ENCODE measurements around the gene TBRG4.
"Not testable (repeated sequence)": the region's sequence is repeated elsewhere in the genome, so short reads cannot be mapped to it uniquely, and the experiment has no call there.

The TBRG4 gene

DNA sequence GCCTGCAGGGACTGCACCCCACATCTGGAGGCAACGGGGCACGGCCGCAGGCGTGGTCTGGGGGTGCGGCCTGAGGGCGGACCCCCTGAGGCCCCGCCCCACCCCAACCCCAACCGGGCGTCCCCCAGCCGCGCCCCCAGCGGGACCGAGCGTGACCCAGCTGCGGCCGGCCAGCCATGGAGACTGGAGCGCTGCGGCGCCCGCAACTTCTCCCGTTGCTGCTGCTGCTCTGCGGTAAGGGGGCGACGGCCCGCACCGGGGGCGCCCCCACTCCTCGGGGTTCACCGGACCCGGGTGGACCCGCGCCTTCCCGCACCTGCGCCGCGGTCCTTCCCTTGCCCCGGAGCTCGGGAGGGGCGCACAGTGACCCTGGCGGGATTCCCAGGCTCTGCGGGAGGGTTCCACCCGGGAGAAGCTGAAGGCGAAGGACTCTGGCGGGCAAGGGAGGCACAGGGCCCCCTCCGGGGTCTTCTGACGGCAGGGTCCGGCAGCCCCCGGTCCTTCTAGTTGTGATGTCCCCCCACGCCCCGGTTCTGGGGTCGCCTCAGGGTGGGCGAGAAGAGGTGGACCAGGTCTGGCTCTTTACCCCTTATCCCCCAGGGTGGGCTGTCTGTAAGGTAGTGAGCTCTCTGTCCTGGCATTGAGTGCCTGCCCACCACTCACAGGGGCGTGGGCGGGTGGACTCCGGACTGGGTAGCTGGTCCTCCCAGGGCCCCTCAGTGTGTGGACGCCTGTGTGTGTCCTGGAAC is 46.3 kb upstream of the TBRG4 start, which contains the start of gene RAMP3:
TSS of gene RAMP3 (plus strand) at position 139 of the 749 bp plus-strand sequence. CDS start at position 177, 38 bp downstream.
- no peak within 1 kb of the TSS for H3K4me3 ChIP-seq (ENCODE audit: low read depth, low read length)
- H3K27ac ChIP-seq: no peak within 1 kb of the TSS
- H3K36me3 ChIP-seq (replicated peaks): no peaks in the 10 kb centered on the region
- in situ Hi-C loops (cut with HindIII; ENCODE audit: low pct_ligation_motif_present, low sequenced_read_pairs): no loop called here
- H3K27me3 ChIP-seq (replicated peaks): peaks cover 22% of the 10 kb centered on the region
- TF ChIP-seq, protein P1, sequence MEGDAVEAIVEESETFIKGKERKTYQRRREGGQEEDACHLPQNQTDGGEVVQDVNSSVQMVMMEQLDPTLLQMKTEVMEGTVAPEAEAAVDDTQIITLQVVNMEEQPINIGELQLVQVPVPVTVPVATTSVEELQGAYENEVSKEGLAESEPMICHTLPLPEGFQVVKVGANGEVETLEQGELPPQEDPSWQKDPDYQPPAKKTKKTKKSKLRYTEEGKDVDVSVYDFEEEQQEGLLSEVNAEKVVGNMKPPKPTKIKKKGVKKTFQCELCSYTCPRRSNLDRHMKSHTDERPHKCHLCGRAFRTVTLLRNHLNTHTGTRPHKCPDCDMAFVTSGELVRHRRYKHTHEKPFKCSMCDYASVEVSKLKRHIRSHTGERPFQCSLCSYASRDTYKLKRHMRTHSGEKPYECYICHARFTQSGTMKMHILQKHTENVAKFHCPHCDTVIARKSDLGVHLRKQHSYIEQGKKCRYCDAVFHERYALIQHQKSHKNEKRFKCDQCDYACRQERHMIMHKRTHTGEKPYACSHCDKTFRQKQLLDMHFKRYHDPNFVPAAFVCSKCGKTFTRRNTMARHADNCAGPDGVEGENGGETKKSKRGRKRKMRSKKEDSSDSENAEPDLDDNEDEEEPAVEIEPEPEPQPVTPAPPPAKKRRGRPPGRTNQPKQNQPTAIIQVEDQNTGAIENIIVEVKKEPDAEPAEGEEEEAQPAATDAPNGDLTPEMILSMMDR (IDR thresholded peaks at IDR 0.05; ENCODE audit: low read depth, low read length, missing control alignments): no peak
- DNase-seq: no peak

DNA sequence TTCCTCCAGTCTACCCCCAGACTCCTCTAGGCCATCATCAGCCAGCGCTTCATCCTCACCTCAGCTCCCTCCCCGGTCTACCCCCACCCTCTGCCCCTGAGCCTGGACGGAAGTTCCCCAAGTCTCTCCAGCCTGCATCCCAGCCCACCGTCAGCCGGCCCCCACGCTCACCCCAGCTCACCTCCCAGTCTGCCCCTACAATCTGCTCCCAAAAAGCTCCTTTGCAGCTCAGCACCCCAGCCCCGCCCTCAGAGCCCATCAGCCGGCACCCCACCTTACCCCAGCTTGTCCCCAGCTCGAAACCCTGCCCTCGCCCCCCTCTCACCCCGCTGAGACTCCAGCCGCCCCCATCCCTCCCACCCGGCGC is 45.8 kb upstream of the TBRG4 start:
- in situ Hi-C loops (cut with HindIII; ENCODE audit: low pct_ligation_motif_present, low sequenced_read_pairs): no loop called here
- Histone ChIP-seq H3K36me3 (replicated peaks) (no peaks in the 10 kb centered on the region), H3K4me3 (ENCODE audit: low read depth, low read length) (no peak overlapping the region), H3K27ac (no peak overlapping the region), H3K27me3 (replicated peaks) (peaks cover 22% of the 10 kb centered on the region)
- DNase-seq: no peak
- TF ChIP-seq, protein P1 (IDR thresholded peaks at IDR 0.05; ENCODE audit: low read depth, low read length, missing control alignments): no peak

DNA sequence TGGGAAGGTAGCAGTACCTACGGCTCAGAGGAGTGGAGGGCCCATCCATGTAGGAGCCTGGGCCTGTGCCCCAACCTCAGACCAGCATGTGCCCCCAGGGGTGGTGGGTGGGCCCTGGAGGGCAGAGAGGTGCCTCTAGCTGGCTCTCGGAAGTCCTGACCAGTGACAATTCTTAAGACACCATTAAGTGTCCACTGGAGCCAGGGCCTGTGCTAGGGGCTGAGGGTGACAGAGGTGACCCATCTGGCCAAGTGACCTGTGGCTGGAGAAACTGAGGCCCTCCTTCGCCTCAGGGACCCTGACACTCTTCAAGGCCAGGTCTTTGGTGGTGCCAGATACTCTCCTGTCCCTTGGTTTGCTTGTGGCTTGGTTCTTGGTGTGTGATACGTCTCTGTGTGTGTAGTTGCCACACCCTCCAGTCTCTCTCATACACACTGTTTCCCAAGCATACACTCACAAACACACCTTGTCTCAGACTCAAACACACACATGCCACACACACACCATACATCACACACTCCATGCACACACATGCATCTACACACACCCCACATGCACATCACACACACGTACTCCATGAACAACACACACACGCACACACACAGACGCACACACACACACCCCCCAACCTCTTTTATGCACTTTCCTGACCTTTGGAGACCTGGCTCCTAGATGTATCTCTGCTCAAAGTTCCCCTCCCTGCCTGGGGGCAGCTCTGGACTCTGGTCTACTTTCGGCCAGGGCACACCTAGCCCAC is 45.2 kb upstream of the TBRG4 start:
- DNase-seq: no peak
- Histone ChIP-seq H3K4me3 (ENCODE audit: low read depth, low read length) (no peak overlapping the region), H3K27me3 (replicated peaks) (peaks cover 22% of the 10 kb centered on the region), H3K27ac (no peak overlapping the region), H3K36me3 (replicated peaks) (no peaks in the 10 kb centered on the region)
- TF ChIP-seq, protein P1 (IDR thresholded peaks at IDR 0.05; ENCODE audit: low read depth, low read length, missing control alignments): no peak
- in situ Hi-C loops (cut with HindIII; ENCODE audit: low pct_ligation_motif_present, low sequenced_read_pairs): no loop called here

DNA sequence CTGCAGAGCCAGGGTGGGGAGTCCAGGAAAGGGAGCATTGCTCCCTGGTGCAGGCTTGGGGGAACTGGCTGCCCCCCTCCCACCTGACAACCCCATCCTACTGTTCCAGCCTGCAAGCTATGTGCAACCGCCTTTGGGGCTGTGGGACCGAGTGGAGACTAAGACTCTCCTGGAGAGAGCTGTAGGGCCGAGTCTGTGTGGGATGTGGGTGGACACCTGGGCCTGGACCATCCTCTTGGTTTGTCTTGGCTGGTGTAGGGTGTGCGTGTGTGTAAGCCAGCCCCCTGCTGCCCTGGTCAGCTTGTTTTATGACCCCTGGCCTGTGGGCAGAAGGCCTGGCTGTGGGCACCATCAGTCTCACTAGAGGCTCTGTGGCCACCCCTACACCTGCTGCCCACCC is 44.4 kb upstream of the TBRG4 start:
- in situ Hi-C loops (cut with HindIII; ENCODE audit: low pct_ligation_motif_present, low sequenced_read_pairs): no loop called here
- TF ChIP-seq, protein P1 (IDR thresholded peaks at IDR 0.05; ENCODE audit: low read depth, low read length, missing control alignments): no peak
- no peaks in the 10 kb centered on the region for H3K36me3 ChIP-seq (replicated peaks)

DNA sequence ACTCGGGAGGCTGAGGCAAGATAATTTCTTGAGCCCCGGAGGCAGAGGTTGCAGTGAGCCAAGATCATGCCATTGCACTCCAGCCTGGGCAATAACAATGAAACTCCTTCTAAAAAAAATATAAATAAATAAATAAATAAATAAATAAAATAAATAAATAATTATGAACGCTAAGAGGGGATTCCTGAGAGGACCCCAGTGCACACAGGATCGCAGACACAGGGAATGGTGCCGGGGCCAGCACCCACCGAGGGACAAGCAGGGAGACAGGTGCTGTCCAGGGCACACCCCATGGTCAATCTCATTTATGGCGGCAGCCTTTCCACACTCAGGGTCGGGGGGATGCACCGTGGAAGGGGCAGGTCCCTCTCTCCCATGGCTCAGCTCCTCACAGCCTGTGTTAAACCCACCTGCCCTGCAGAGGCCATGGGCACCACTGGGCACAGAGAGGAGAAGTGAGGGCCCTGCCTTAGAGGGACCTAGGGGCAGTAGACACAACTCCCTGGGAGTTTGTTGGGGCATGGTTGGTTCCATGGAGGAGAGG is 43.9 kb upstream of the TBRG4 start:
- DNase-seq: no peak
- peaks cover 22% of the 10 kb centered on the region for H3K27me3 ChIP-seq (replicated peaks)
- in situ Hi-C loops (cut with HindIII; ENCODE audit: low pct_ligation_motif_present, low sequenced_read_pairs): no loop called here
- TF ChIP-seq, protein P1 (IDR thresholded peaks at IDR 0.05; ENCODE audit: low read depth, low read length, missing control alignments): no peak
- H3K4me3 ChIP-seq (ENCODE audit: low read depth, low read length): no peak overlapping the region
- H3K27ac ChIP-seq: no peak overlapping the region
- H3K36me3 ChIP-seq (replicated peaks): no peaks in the 10 kb centered on the region

More for the DNA sequence above, 44.4 kb upstream of the TBRG4 start:
- DNase-seq: no peak
- Histone ChIP-seq H3K27me3 (replicated peaks) (peaks cover 22% of the 10 kb centered on the region), H3K4me3 (ENCODE audit: low read depth, low read length) (no peak overlapping the region), H3K27ac (no peak overlapping the region)

DNA sequence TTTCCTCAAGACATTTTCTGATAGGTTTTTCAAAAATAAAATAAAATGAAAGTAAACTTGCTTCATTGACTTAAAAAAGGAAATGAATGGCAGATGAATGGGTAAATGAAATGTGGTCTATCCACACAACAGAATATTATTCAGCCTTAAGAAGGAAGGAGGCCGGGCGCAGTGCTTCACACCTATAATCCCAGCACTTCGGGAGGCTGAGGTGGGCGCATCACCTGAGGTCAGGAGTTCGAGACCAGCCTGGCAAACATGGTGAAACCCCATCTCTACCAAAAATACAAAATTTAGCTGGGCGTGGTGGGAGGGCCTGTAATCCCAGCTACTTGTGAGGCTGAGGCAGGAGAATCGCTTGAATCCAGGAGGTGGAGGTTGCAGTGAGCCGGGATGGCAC is 42.4 kb upstream of the TBRG4 start:
- H3K27me3 ChIP-seq (replicated peaks): peaks cover 20% of the 10 kb centered on the region
- in situ Hi-C loops (cut with HindIII; ENCODE audit: low pct_ligation_motif_present, low sequenced_read_pairs): not testable (repeated sequence)

More for the DNA sequence above, 42.4 kb upstream of the TBRG4 start:
- not testable (repeated sequence) for DNase-seq; H3K4me3 ChIP-seq (ENCODE audit: low read depth, low read length); H3K27ac ChIP-seq; H3K36me3 ChIP-seq (replicated peaks)

All from brain microvascular endothelial cell (primary cell).